HEK293 (cell line): ENCODE measurements around the gene SGMS1.
A peak's percentile ranks its signal among the peaks of the same experiment; 100 is the strongest.
"Not testable (repeated sequence)": the region's sequence is repeated elsewhere in the genome, so short reads cannot be mapped to it uniquely, and the experiment has no call there.

Experiments
- CTCF ChIA-PET: fragments of 350-600 bp; formaldehyde crosslinking; extraction: SDS; loops from one replicate; lab custom pipeline; 2021; ENCODE audit warnings: antibody characterized with exemption; lab: Yijun Ruan, JAX
- POLR2A ChIA-PET: fragments of 300-600 bp; formaldehyde crosslinking; extraction: SDS; loops from one replicate; lab custom pipeline; 2020; ENCODE audit warnings: antibody characterized with exemption, inconsistent platforms; lab: Yijun Ruan, JAX
- H3K27ac ChIP-seq: fragments of 200-500 bp; sonication (Bioruptor generic); 2 replicates; pipeline ENCODE4 v1.5.1; 2014; ENCODE audit warnings: low read depth, low read length, control low read depth, inconsistent platforms; ENCODE audit errors: extremely low read depth
- H3K36me3 ChIP-seq, 2 experiments: fragments of 200-500 bp in 1 of 2; sonication (Bioruptor generic) in 1 of 2; 1 replicate in 1 of 2; 2 replicates in 1 of 2; pipeline ENCODE4 v1.5.1; 2014 to 2017; ENCODE audit warnings: inconsistent platforms in 2 of 2, low read length in 2 of 2; ENCODE audit not compliant: control insufficient read depth in 2 of 2, insufficient read depth in 1 of 2
- H3K4me1 ChIP-seq: fragments of 200-500 bp; sonication (Bioruptor generic); 2 replicates; pipeline ENCODE4 v1.5.1; 2014; ENCODE audit warnings: mild to moderate bottlenecking, low read length, inconsistent platforms; ENCODE audit not compliant: control insufficient read depth, insufficient read depth
- H3K4me3 ChIP-seq: 2 replicates; pipeline ENCODE4 v1.5.1; 2011; ENCODE audit warnings: low read depth, mild to moderate bottlenecking, control low read depth, low read length, moderate library complexity
- H3K9me3 ChIP-seq: fragments of 200-500 bp; sonication (Bioruptor generic); 2 replicates; pipeline ENCODE4 v1.5.1; 2014; ENCODE audit warnings: low read depth, low read length, inconsistent platforms; ENCODE audit not compliant: control insufficient read depth, insufficient read depth
- CTCF ChIP-seq: fragments of 450-650 bp; formaldehyde crosslinking; IDR thresholded peaks from 2 replicates; pipeline ENCODE4 v1.5.1; 2016; ENCODE audit warnings: missing biosample characterization, missing genetic modification characterization
- IKZF3 ChIP-seq: fragments of 450-650 bp; IDR thresholded peaks from 2 replicates; pipeline ENCODE4 v1.5.0; 2018; ENCODE audit warnings: missing biosample characterization, mild to moderate bottlenecking, missing genetic modification characterization, moderate library complexity
- KLF17 ChIP-seq: fragments of 450-650 bp; formaldehyde crosslinking; IDR thresholded peaks from 2 replicates; pipeline ENCODE4 v1.5.1; 2016; ENCODE audit warnings: missing biosample characterization, missing genetic modification characterization
- KLF7 ChIP-seq: fragments of 450-650 bp; formaldehyde crosslinking; IDR thresholded peaks from 2 replicates; pipeline ENCODE4 v1.5.1; 2016; ENCODE audit warnings: missing biosample characterization, missing genetic modification characterization, borderline replicate concordance
- MYNN ChIP-seq: fragments of 450-650 bp; formaldehyde crosslinking; IDR thresholded peaks from 2 replicates; pipeline ENCODE4 v1.5.1; 2016; ENCODE audit warnings: missing biosample characterization, missing genetic modification characterization, borderline replicate concordance
- SCRT1 ChIP-seq: fragments of 450-650 bp; formaldehyde crosslinking; IDR thresholded peaks from 2 replicates; pipeline ENCODE4 v1.5.1; 2016; ENCODE audit warnings: missing biosample characterization, missing genetic modification characterization, borderline replicate concordance
- SCRT2 ChIP-seq: fragments of 450-650 bp; formaldehyde crosslinking; IDR thresholded peaks from 2 replicates; pipeline ENCODE4 v1.5.1; 2016; ENCODE audit warnings: missing biosample characterization, missing genetic modification characterization
- TCF7L2 ChIP-seq: IDR thresholded peaks from 2 replicates; pipeline ENCODE4 v1.6.1; 2011; ENCODE audit warnings: low read depth, mild to moderate bottlenecking, inconsistent platforms, low read length, moderate library complexity, borderline replicate concordance
- YY2 ChIP-seq: fragments of 450-650 bp; formaldehyde crosslinking; IDR thresholded peaks from 2 replicates; pipeline ENCODE4 v1.5.1; 2016; ENCODE audit warnings: missing biosample characterization, missing genetic modification characterization
- ZBTB20 ChIP-seq: fragments of 450-650 bp; formaldehyde crosslinking; IDR thresholded peaks from 2 replicates; pipeline ENCODE4 v1.5.1; 2016; ENCODE audit warnings: missing biosample characterization, missing genetic modification characterization
- ZFP37 ChIP-seq: fragments of 450-650 bp; formaldehyde crosslinking; IDR thresholded peaks from 2 replicates; pipeline ENCODE4 v1.5.1; 2016; ENCODE audit warnings: missing biosample characterization, missing genetic modification characterization
- ZNF121 ChIP-seq: fragments of 450-650 bp; formaldehyde crosslinking; IDR thresholded peaks from 2 replicates; pipeline ENCODE4 v1.5.1; 2016; ENCODE audit warnings: missing biosample characterization, missing genetic modification characterization
- ZNF24 ChIP-seq: fragments of 450-650 bp; formaldehyde crosslinking; IDR thresholded peaks from 2 replicates; pipeline ENCODE4 v1.5.1; 2016; ENCODE audit warnings: missing biosample characterization, missing genetic modification characterization
- ZNF280C ChIP-seq: fragments of 450-650 bp; formaldehyde crosslinking; IDR thresholded peaks from 2 replicates; pipeline ENCODE4 v1.5.1; 2016; ENCODE audit warnings: missing biosample characterization, missing genetic modification characterization
- ZNF335 ChIP-seq: fragments of 450-650 bp; formaldehyde crosslinking; conservative IDR thresholded peaks from 2 replicates; pipeline ENCODE4 v1.5.1; 2016; ENCODE audit warnings: missing biosample characterization, missing genetic modification characterization
- ZNF366 ChIP-seq: fragments of 450-650 bp; formaldehyde crosslinking; conservative IDR thresholded peaks from 2 replicates; pipeline ENCODE4 v1.5.1; 2016; ENCODE audit warnings: missing biosample characterization, missing genetic modification characterization
- ZNF510 ChIP-seq: fragments of 450-650 bp; formaldehyde crosslinking; IDR thresholded peaks from 2 replicates; pipeline ENCODE4 v1.5.1; 2018; ENCODE audit warnings: mild to moderate bottlenecking, missing genetic modification characterization, missing biosample characterization; ENCODE audit not compliant: insufficient replicate concordance
- ZNF530 ChIP-seq: fragments of 450-650 bp; formaldehyde crosslinking; IDR thresholded peaks from 2 replicates; pipeline ENCODE4 v1.5.1; 2016; ENCODE audit warnings: low read depth, missing biosample characterization, missing genetic modification characterization
- ZNF580 ChIP-seq: fragments of 450-650 bp; formaldehyde crosslinking; IDR thresholded peaks from 2 replicates; pipeline ENCODE4 v1.5.1; 2016; ENCODE audit warnings: missing biosample characterization, missing genetic modification characterization
- ZNF670 ChIP-seq: fragments of 450-650 bp; formaldehyde crosslinking; IDR thresholded peaks from 2 replicates; pipeline ENCODE4 v1.5.1; 2016; ENCODE audit warnings: missing biosample characterization, missing genetic modification characterization, low read depth
- ZNF692 ChIP-seq: fragments of 450-650 bp; formaldehyde crosslinking; IDR thresholded peaks from 2 replicates; pipeline ENCODE4 v1.5.1; 2016; ENCODE audit warnings: missing biosample characterization, missing genetic modification characterization
- ZNF785 ChIP-seq: fragments of 450-650 bp; formaldehyde crosslinking; IDR thresholded peaks from 2 replicates; pipeline ENCODE4 v1.5.1; 2016; ENCODE audit warnings: missing biosample characterization, missing genetic modification characterization
- ZNF837 ChIP-seq: fragments of 450-650 bp; formaldehyde crosslinking; IDR thresholded peaks from 2 replicates; pipeline ENCODE4 v1.5.1; 2016; ENCODE audit warnings: missing biosample characterization, missing genetic modification characterization
- ZSCAN5A ChIP-seq: fragments of 450-650 bp; formaldehyde crosslinking; IDR thresholded peaks from 2 replicates; pipeline ENCODE4 v1.5.1; 2016; ENCODE audit warnings: missing biosample characterization, missing genetic modification characterization

Gene SGMS1

GRCh38 chr10:50623663-50624412 lies at the start of gene SGMS1 (continued):
- TF ChIP-seq ZNF670 = no peak
- no peak for TF ChIP-seq YY2
- no peak for TF ChIP-seq ZNF580 (tag by site-specific recombination)
- no peak for TF ChIP-seq ZNF530
- peak; percentile 22; the same call in 1 of the 2 replicates for TF ChIP-seq ZNF692 (tag by site-specific recombination)
- peak; percentile 73 for TF ChIP-seq IKZF3
- TF ChIP-seq ZNF280C = no peak
- no peak for TF ChIP-seq TCF7L2
- no peak for TF ChIP-seq SCRT1 (tag by site-specific recombination)
- peak; percentile 39; the same call in 1 of the 2 replicates for TF ChIP-seq MYNN
- TF ChIP-seq ZNF24 (tag by site-specific recombination) = peak; percentile 44; the same call in 1 of the 2 replicates
- no peak for TF ChIP-seq CTCF (tag by site-specific recombination)
- no peak for TF ChIP-seq KLF7 (tag by site-specific recombination)
- no peak for TF ChIP-seq ZNF510
- TF ChIP-seq SCRT2 (tag by site-specific recombination) = 0 out of 2 replicates have a peak, but pooled peaks have one; percentile 13
- TF ChIP-seq ZNF121 = 0 out of 2 replicates have a peak, but pooled peaks have one; percentile 22
- TF ChIP-seq ZNF837 (tag by site-specific recombination) = peak; percentile 93
- TF ChIP-seq ZBTB20 = peak; percentile 98
- peak; percentile 88 for TF ChIP-seq ZNF335 (tag by site-specific recombination)
- TF ChIP-seq ZSCAN5A (tag by site-specific recombination) = 0 out of 2 replicates have a peak, but pooled peaks have one; percentile 11
- TF ChIP-seq ZNF785 (tag by site-specific recombination) = 0 out of 2 replicates have a peak, but pooled peaks have one; percentile 48
- TF ChIP-seq ZFP37 (tag by site-specific recombination) = peak; percentile 66; the same call in 1 of the 2 replicates
- peak; percentile 65; the same call in 1 of the 2 replicates for TF ChIP-seq KLF17
- 0 out of 2 replicates have a peak, but pooled peaks have one; percentile 29 for TF ChIP-seq ZNF366

GRCh38 chr10:50672152-50672551 lies 48.4 kb upstream of the SGMS1 start:
- H3K36me3 ChIP-seq, H3K27ac ChIP-seq, POLR2A ChIA-PET, CTCF ChIA-PET, H3K4me3 ChIP-seq, H3K4me1 ChIP-seq, H3K9me3 ChIP-seq: not testable (repeated sequence)

GRCh38 chr10:50671645-50672044 lies 47.9 kb upstream of the SGMS1 start:
- H3K4me3 ChIP-seq, H3K36me3 ChIP-seq, CTCF ChIA-PET, H3K4me1 ChIP-seq, H3K27ac ChIP-seq, POLR2A ChIA-PET, H3K9me3 ChIP-seq: not testable (repeated sequence)

GRCh38 chr10:50669957-50670356 lies 46.2 kb upstream of the SGMS1 start:
- H3K4me3 ChIP-seq, CTCF ChIA-PET, POLR2A ChIA-PET, H3K9me3 ChIP-seq, H3K27ac ChIP-seq, H3K36me3 ChIP-seq, H3K4me1 ChIP-seq: not testable (repeated sequence)
